ENCODE results near the gene GAPVD1. TPM values are rescaled to one million over a fixed set of nuclear protein-coding genes. Genes with fewer than 3 reads are reported as not detected.
A peak's percentile ranks its signal among the peaks of the same experiment; 100 is the strongest.
"Not testable (repeated sequence)": the region's sequence is repeated elsewhere in the genome, so short reads cannot be mapped to it uniquely, and the experiment has no call there.

The GAPVD1 gene
- polyA plus RNA-seq, 3 donors from 2014 or later: 18.1 to 53.3 (median 28.7) TPM

DNA sequence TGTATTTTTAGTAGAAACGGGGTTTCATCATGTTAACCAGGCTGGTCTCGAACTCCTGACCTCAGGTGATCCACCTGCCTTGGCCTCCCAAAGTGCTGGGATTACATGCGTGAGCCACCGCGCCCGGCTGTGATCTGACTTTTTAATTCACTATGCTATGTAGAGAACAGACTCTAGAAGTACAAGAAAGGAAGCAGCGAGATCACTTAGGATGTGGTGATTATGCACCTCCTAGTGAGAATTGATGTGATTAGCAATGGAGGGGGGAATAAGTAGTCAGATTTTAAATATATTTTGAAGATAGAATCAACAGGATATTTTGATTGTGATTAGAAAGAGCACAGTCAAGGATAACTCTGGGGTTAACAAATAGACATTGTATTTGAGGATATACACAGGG is 36.3 kb downstream of the GAPVD1 start:
- Mint-ChIP-seq H3K27ac (peak overlapping the region in 1 of 6 donors; percentile 14), H3K9me3 (no peaks in the 10 kb centered on the region), H3K27me3 (ENCODE audit: low read depth in 3 of 3) (peaks cover 0 to 2% (median 0%) of the 10 kb centered on the region in 3 donors), H3K4me3 (no peak overlapping the region), H3K4me1 (peaks cover 9 to 20% of the 10 kb centered on the region in 2 donors), H3K36me3 (peaks cover 6 to 11% (median 10%) of the 10 kb centered on the region in 3 donors)
- DNase-seq: no peak

DNA sequence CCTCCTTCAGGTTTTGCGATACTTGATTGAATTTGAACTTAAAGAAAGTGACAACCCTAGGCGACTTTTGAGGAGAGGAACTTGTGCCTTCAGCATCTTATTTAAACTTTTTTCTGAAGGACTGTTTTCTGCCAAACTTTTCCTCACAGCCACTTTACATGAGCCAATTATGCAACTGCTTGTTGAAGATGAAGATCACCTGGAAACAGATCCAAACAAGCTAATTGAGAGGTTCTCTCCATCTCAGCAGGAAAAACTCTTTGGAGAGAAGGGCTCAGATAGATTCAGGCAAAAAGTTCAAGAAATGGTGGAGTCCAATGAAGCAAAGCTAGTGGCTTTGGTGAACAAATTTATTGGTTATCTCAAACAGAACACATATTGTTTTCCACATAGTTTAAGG is 40.6 kb downstream of the GAPVD1 start:
- no peak overlapping the region for H3K27ac Mint-ChIP-seq
- H3K36me3 Mint-ChIP-seq: peaks cover 6 to 30% (median 18%) of the 10 kb centered on the region in 3 donors
- H3K4me1 Mint-ChIP-seq: peaks cover 8 to 15% of the 10 kb centered on the region in 2 donors
- H3K9me3 Mint-ChIP-seq: no peaks in the 10 kb centered on the region
- H3K4me3 Mint-ChIP-seq: no peak overlapping the region
- no peak for DNase-seq
- peaks cover 0 to 2% (median 2%) of the 10 kb centered on the region in 3 donors for H3K27me3 Mint-ChIP-seq (ENCODE audit: low read depth in 3 of 3)

DNA sequence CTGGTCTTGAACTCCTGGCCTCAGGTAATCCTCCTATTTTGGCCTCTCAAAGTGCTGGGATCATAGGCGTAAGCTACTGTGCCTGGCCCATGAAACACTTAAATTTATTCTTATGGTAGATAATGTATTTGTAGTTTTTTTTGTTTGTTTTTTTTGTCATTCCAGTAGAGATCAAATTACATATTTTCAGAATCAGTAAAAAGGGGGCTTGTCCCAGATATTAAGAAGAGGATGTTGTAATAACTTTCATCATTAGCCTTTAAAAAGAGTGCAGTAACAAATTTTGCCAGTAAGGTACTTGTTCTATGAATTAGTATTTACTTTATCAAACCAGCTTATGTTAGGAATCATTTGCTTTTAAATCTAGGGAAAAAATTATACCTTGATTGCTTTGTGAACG is 42.6 kb downstream of the GAPVD1 start:
- peaks cover 0 to 2% (median 0%) of the 10 kb centered on the region in 3 donors for H3K27me3 Mint-ChIP-seq (ENCODE audit: low read depth in 3 of 3)
- H3K9me3 Mint-ChIP-seq: no peaks in the 10 kb centered on the region
- H3K27ac Mint-ChIP-seq: peak overlapping the region in 1 of 6 donors; percentile 24
- peaks cover 12 to 41% (median 29%) of the 10 kb centered on the region in 3 donors for H3K36me3 Mint-ChIP-seq
- DNase-seq: no peak
- H3K4me1 Mint-ChIP-seq: no peaks in the 10 kb centered on the region
- no peak overlapping the region for H3K4me3 Mint-ChIP-seq

DNA sequence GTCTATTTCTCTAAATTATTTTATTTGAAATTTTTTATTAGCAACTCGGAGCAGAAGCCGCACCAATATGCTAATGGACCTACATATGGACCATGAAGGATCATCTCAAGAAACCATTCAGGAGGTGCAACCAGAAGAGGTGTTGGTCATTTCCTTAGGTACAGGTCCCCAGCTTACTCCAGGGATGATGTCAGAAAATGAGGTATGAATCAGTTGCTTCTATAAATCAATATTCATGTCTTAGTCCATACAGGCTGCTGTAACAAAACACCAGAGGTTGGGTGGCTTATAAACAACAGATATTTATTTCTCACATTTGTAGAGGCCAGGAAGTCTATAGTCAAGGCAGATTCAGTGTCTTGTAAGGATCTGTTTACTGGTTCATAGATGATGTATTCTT is 50.8 kb downstream of the GAPVD1 start:
- Mint-ChIP-seq H3K4me3 (no peak overlapping the region), H3K36me3 (peaks cover 31 to 54% (median 37%) of the 10 kb centered on the region in 3 donors), H3K27ac (no peak overlapping the region), H3K4me1 (no peaks in the 10 kb centered on the region), H3K9me3 (peaks cover 0 to 4% (median 2%) of the 10 kb centered on the region in 6 donors), H3K27me3 (ENCODE audit: low read depth in 3 of 3) (no peaks in the 10 kb centered on the region)
- DNase-seq: no peak

DNA sequence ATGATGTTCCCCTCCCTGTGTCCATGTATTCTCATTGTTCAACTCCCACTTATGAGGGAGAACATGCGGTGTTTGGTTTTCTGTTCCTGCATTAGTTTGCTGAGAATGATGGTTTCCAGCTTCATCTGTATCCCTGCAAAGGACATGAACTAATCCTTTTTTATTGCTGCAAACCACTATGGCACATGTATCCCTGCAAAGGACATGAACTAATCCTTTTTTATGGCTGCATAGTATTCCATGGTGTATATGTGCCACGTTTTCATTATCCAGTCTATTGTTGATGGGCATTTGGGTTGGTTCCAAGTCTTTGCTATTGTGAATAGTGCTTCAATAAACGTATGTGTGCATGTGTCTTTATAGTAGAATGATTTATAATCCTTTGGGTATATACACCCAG is 54.7 kb downstream of the GAPVD1 start:
- H3K27me3 Mint-ChIP-seq (ENCODE audit: low read depth in 3 of 3); H3K4me1 Mint-ChIP-seq; DNase-seq; H3K4me3 Mint-ChIP-seq; H3K27ac Mint-ChIP-seq: not testable (repeated sequence)
- Mint-ChIP-seq H3K9me3 (peaks cover 3 to 12% (median 11%) of the 10 kb centered on the region in 6 donors), H3K36me3 (peaks cover 32 to 59% (median 48%) of the 10 kb centered on the region in 3 donors)

DNA sequence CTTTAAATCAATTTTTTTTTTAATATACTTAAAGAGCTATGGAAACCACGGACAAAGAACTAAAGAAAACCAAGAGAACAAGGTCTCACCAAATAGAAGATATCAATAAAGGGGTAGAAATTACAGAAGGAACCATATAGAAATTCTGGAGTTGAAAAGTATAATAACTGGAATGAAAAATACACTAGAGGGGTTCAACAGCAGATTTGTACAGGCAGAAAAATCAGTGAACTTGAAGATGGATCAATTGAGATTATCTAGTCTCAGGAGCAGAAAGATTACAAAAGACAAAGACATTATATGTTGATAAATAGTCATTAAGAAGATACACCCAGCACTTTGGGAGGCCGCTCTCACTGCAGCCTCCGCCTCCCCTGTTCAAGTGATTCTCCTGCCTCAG is 56.1 kb downstream of the GAPVD1 start:
- Mint-ChIP-seq H3K27ac (no peak overlapping the region), H3K4me3 (no peak overlapping the region), H3K36me3 (peaks cover 37 to 56% (median 52%) of the 10 kb centered on the region in 3 donors), H3K4me1 (no peaks in the 10 kb centered on the region), H3K9me3 (peaks cover 3 to 12% (median 11%) of the 10 kb centered on the region in 6 donors), H3K27me3 (ENCODE audit: low read depth in 3 of 3) (peaks cover 0 to 2% (median 0%) of the 10 kb centered on the region in 3 donors)
- no peak for DNase-seq

DNA sequence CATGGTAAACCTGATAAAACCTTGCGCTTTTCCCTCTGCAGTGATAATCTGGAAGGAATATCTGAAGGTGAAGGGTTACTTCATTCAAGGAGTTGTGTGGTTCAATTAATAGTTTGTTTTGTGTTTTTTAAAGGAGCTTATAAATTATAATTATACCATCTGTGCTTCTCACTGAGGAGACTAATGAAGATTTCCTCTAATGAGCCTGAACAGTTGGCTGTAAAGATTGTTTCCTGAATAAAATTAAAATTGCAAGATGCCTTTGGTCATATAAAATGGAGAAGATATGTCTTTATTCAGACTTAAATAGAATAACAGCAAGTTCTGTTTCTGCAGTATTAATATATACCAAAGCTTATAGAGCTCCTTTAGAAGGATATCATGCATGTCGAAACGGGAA is 59.9 kb downstream of the GAPVD1 start:
- Mint-ChIP-seq H3K4me1 (no peaks in the 10 kb centered on the region), H3K27me3 (ENCODE audit: low read depth in 3 of 3) (peaks cover 0 to 2% (median 0%) of the 10 kb centered on the region in 3 donors), H3K27ac (no peak overlapping the region), H3K4me3 (no peak overlapping the region), H3K36me3 (peaks cover 24 to 35% (median 33%) of the 10 kb centered on the region in 3 donors), H3K9me3 (peaks cover 3 to 11% (median 10%) of the 10 kb centered on the region in 6 donors)
- DNase-seq: no peak

DNA sequence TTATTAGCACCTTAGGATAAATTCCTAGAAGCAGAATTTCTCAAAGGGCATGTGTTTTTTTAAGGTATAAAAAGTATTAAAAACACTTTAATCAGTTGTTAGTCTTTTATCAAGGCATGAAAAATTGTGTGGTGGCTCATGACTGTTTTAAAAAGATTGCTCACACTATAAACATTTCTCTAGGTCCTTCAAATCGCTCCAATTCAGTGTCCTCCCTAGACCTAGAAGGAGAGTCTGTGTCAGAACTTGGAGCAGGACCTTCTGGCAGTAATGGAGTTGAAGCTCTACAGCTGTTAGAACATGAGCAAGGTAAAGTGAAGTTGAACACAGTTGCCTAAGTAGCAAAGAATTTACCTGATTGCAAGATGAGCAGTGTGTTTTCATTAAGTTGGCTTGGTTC is 62.0 kb downstream of the GAPVD1 start:
- no peaks in the 10 kb centered on the region for H3K9me3 Mint-ChIP-seq
- H3K27me3 Mint-ChIP-seq (ENCODE audit: low read depth in 3 of 3): peaks cover 0 to 2% (median 0%) of the 10 kb centered on the region in 3 donors
- H3K27ac Mint-ChIP-seq: no peak overlapping the region
- H3K4me3 Mint-ChIP-seq: no peak overlapping the region
- H3K36me3 Mint-ChIP-seq: peaks cover 14 to 28% (median 19%) of the 10 kb centered on the region in 3 donors
- H3K4me1 Mint-ChIP-seq: no peaks in the 10 kb centered on the region
- DNase-seq: no peak

DNA sequence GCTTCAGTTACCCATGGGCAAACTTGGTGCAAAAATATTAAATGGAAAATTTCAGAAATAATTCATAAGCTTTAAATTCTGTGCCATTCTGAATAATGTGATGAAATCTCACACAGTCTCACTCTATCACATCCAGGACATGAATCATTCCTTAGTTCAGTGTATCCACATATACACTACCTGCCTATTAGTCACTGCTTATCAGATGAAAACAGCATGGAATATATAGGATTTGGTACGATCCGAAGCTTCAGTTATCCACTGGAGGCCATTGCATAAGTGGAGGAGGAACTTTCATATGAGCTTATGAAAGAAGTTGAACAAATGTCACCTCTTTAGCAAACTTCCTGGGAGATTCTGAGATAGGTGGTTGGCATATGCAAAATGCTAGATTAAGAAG is 64.2 kb downstream of the GAPVD1 start:
- Mint-ChIP-seq H3K4me1 (peaks cover 0 to 2% of the 10 kb centered on the region in 2 donors), H3K9me3 (no peaks in the 10 kb centered on the region), H3K27ac (peak overlapping the region in 1 of 6 donors; percentile 55), H3K27me3 (ENCODE audit: low read depth in 3 of 3) (no peaks in the 10 kb centered on the region), H3K36me3 (peaks cover 13 to 21% (median 17%) of the 10 kb centered on the region in 3 donors), H3K4me3 (no peak overlapping the region)
- DNase-seq: no peak

DNA sequence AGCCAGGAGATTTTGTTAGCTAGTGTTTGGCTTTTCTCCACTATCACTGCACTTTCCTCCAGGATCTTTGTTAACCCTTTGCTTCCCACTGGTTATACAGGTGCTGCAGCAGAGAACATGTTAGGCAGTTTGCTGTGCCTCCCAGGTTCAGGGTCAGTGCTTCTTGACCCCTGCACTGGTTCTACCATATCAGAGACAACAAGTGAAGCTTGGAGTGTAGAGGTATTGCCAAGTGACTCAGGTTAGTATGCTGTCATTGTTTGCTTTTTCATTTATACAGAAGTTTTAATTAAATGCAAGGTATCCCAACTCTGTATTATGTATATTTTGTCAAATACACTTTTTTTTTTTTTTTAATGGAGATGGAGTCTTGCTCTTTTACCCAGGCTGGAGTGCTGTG is 68.4 kb downstream of the GAPVD1 start:
- no peak overlapping the region for H3K4me3 Mint-ChIP-seq
- H3K27ac Mint-ChIP-seq: no peak overlapping the region

DNA sequence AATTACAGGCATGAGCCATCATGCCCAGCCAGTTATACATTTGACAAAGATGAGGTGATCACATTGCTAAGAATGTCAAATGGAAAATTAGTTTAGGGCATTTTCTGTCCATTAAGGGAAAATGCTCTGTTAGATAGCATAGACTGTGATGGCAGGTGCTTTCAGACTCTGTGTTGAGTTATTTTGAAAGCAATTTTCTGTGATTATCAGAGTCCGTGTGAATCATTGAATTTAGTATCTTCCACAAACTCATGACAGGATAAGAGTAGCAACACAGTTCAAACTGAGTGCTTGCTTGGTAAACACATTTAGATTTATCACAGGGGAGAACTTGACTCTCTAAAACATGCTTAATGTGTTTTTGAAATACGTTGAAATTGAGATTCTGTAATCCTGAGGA is 69.0 kb downstream of the GAPVD1 start:
- Mint-ChIP-seq H3K36me3 (peaks cover 21 to 24% (median 21%) of the 10 kb centered on the region in 3 donors), H3K27ac (no peak overlapping the region), H3K9me3 (no peaks in the 10 kb centered on the region), H3K27me3 (ENCODE audit: low read depth in 3 of 3) (no peaks in the 10 kb centered on the region), H3K4me3 (no peak overlapping the region), H3K4me1 (peaks cover 7 to 9% of the 10 kb centered on the region in 2 donors)
- DNase-seq: no peak

More for the DNA sequence above, 68.4 kb downstream of the GAPVD1 start:
- peaks cover 7 to 9% of the 10 kb centered on the region in 2 donors for H3K4me1 Mint-ChIP-seq
- H3K36me3 Mint-ChIP-seq: peaks cover 20 to 24% (median 21%) of the 10 kb centered on the region in 3 donors
- DNase-seq: no peak
- no peaks in the 10 kb centered on the region for H3K9me3 Mint-ChIP-seq
- no peaks in the 10 kb centered on the region for H3K27me3 Mint-ChIP-seq (ENCODE audit: low read depth in 3 of 3)

DNA sequence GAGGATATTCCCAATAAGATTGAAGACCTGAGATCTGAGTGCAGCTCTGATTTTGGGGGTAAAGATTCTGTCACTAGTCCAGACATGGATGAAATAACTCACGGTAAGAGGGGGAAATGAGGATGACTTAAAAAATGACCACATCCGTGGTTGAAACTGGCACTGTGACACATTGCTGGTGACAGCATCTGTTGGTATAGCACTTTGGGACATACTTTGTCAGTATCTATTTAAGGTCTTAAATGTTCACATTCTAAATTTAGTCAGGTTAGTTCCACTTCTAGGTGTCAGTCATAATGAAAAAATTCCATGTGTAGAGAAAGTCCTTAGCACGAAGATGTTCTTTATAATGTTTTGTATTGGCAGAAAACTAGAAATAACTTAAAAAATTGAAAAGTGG is 70.9 kb downstream of the GAPVD1 start:
- H3K27ac Mint-ChIP-seq: peak overlapping the region; percentile 6 to 87 (median 44)
- no peaks in the 10 kb centered on the region for H3K9me3 Mint-ChIP-seq
- peak in 2 of 3 donors; percentile 3 to 10 for DNase-seq
- H3K36me3 Mint-ChIP-seq: peaks cover 21 to 26% (median 25%) of the 10 kb centered on the region in 3 donors
- peaks cover 7 to 9% of the 10 kb centered on the region in 2 donors for H3K4me1 Mint-ChIP-seq
- H3K27me3 Mint-ChIP-seq (ENCODE audit: low read depth in 3 of 3): no peaks in the 10 kb centered on the region
- no peak overlapping the region for H3K4me3 Mint-ChIP-seq

DNA sequence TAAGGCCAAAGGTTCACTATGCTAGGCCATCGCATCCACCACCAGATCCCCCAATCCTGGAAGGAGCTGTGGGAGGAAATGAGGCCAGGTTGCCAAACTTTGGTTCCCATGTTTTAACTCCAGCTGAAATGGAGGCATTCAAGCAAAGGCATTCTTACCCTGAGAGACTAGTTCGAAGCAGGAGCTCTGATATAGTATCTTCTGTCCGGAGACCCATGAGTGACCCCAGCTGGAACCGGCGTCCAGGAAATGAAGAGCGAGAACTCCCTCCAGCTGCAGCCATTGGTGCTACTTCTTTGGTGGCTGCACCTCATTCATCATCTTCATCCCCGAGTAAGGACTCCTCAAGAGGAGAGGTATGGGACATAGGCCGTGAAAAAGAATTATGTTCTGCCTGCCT is 75.6 kb downstream of the GAPVD1 start:
- no peak for DNase-seq
- Mint-ChIP-seq H3K9me3 (no peaks in the 10 kb centered on the region), H3K36me3 (peaks cover 16 to 33% (median 26%) of the 10 kb centered on the region in 3 donors), H3K4me1 (peaks cover 4 to 6% of the 10 kb centered on the region in 2 donors), H3K4me3 (no peak overlapping the region), H3K27ac (no peak overlapping the region), H3K27me3 (ENCODE audit: low read depth in 3 of 3) (no peaks in the 10 kb centered on the region)

DNA sequence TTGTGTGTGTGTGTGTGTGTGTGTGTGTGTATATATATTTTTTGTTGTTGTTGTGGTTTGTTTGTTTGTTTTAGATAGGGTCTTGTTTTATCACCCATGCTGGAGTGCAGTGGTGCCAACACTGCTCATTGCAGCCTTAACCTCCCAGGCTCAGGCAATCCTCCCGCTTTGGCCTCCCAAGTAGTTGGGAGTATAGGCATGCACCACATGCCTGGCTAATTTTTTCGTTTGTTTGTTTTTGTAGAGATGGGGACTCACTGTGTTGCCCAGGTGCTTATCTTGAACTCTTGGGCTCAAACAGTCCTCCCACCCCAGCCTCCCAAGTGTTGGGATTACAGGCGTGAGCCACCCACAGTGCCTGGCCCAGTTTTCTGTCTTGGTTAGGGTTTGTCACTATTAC is 77.3 kb downstream of the GAPVD1 start:
- Mint-ChIP-seq H3K4me1 (no peaks in the 10 kb centered on the region), H3K27ac (no peak overlapping the region), H3K36me3 (peaks cover 12 to 36% (median 23%) of the 10 kb centered on the region in 3 donors), H3K4me3 (no peak overlapping the region), H3K27me3 (ENCODE audit: low read depth in 3 of 3) (no peaks in the 10 kb centered on the region), H3K9me3 (no peaks in the 10 kb centered on the region)
- no peak for DNase-seq

DNA sequence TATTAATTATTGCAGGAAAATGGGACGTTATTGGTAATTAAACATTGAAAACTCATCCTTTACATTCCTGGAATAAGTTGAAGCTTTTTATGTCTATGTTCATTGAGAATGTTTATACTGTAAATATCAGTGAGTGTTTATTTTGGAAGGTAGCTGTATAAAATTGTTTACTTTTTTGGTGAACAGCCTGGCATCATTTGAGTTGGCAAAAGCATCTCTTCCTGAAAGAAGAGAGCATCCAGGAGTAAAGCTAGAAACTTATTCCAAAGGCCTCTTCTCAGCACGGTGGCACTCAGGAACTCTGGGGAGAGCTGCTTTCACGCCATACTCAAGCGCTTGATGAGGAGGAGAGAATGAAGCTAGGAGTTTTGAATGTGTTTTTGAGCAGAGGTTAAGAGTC is 79.9 kb downstream of the GAPVD1 start:
- Mint-ChIP-seq H3K4me3 (no peak overlapping the region), H3K27ac (peak overlapping the region in 1 of 6 donors; percentile 5), H3K4me1 (no peaks in the 10 kb centered on the region), H3K36me3 (peaks cover 12 to 36% (median 19%) of the 10 kb centered on the region in 3 donors), H3K27me3 (ENCODE audit: low read depth in 3 of 3) (no peaks in the 10 kb centered on the region), H3K9me3 (no peaks in the 10 kb centered on the region)
- DNase-seq: no peak
